HG03575 (cell line): ENCODE data around the gene GDF15.
"Not testable (repeated sequence)": the region's sequence is repeated elsewhere in the genome, so short reads cannot be mapped to it uniquely, and the experiment has no call there.

ENCODE experiments used
- ATAC-seq: cut with Tn5 transposase; IDR thresholded peaks from one replicate; pipeline ENCODE4 v1.9.1; 2021; ENCODE audit not compliant: unreplicated experiment, insufficient number of reproducible peaks, low FRiP score; ENCODE audit errors: extremely low read depth

The GDF15 gene

GRCh38 chr19:18385675-18386542, at the start of gene GDF15:
TSS of gene GDF15 (plus strand) at chr19:18386158. CDS start at chr19:18386190, 32 bp downstream.
- no peak for ATAC-seq

DNA sequence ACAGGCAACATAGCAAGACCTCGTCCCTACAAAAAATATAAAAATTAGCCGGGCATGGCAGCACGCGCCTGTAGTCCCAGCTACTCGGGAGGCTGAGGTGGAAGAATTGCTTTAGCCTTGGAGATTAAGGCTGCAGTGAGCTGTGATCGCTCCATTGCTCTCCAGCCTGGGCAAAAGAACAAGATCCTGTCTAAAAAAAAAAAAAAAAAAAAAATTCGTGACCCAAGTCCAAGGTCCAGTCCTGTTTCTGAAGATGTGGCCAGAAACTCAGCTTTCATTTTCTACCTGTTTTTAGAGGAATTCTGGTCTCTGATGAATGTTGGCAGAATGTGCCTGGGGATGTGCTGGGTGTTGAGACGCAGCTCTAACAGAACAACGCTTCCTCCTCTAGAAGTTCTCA, 47.4 kb upstream of the GDF15 start:
- ATAC-seq, result no peak

- ATAC-seq, result no peak
These were observed 46.2 kb upstream of the GDF15 start for GRCh38 chr19:18339723-18340122.

GRCh38 chr19:18340190-18340989, 45.6 kb upstream of the GDF15 start, which contains the start of gene PGPEP1:
TSS of gene PGPEP1 (plus strand) at chr19:18340598. CDS start at chr19:18340682, 84 bp downstream.
- ATAC-seq, result no peak

GRCh38 chr19:18340990-18341868, 44.7 kb upstream of the GDF15 start:
- no peak for ATAC-seq

DNA sequence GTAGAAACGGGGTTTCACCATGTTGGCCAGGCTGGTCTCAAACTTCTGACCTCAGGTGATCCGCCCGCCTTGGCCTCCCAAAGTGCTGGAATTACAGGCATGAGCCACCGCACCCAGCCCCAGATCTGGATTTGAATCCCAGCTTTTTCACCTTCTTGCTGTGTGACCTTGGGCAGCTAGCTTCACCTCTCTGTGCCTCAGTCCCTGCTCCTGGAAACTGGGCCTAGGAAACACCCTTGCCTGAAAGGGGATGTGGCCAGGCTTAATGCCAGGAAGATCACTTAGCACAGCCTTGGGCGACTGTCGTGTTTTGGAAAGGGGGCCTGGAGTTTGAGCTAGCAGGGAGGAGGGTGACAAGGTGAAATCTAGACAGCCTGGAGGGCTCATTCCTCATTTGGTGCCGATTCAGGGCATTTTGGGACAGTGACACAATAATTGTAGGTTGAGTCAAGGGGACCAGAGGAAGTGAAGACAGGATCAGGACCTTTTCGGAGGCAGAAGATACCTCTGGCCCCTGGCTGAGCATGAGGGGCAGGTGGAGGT, 43.8 kb upstream of the GDF15 start:
- ATAC-seq, result no peak

GRCh38 chr19:18344582-18344950, 41.4 kb upstream of the GDF15 start:
- no peak for ATAC-seq

DNA sequence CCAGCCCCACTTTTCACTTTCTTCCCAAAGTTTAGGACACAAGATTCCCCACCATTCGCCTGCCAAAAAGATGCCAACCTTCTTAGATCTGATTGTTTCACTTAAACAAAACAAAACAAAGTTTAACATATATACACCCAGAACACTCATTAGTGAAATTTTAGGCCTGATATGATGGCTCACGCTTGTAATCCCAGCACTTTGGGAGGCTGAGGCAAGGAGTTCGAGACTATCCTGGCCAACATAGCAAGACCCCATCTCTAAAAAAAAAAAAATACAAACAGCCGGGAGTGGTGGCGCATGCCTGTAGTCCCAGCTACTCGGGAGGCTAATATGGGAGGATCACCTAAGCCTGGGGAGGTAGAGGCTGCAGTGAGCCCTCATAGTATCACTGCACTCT, 40.7 kb upstream of the GDF15 start:
- ATAC-seq, result no peak

DNA sequence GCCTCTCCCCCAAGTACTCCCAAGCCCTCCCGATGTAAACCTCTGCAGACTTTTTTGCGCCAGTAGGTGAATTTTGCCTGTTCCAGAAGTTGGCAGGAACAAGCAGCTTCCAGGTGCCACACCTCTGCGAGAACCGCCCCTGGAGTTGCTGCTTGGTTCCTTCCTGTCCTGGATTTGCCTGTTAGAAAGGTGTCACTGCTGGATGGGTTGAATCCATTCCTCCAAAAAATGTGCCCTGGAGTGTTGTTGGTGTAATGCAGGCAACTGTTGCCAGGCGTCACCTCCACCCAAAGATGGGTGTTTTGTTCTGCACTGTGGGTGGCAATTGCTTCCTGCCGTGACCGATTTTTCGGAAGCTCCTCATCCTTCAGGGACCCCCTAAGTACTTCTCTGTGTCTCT, 39.9 kb upstream of the GDF15 start:
- no peak for ATAC-seq

GRCh38 chr19:18348171-18348570, 37.8 kb upstream of the GDF15 start:
- no peak for ATAC-seq

DNA sequence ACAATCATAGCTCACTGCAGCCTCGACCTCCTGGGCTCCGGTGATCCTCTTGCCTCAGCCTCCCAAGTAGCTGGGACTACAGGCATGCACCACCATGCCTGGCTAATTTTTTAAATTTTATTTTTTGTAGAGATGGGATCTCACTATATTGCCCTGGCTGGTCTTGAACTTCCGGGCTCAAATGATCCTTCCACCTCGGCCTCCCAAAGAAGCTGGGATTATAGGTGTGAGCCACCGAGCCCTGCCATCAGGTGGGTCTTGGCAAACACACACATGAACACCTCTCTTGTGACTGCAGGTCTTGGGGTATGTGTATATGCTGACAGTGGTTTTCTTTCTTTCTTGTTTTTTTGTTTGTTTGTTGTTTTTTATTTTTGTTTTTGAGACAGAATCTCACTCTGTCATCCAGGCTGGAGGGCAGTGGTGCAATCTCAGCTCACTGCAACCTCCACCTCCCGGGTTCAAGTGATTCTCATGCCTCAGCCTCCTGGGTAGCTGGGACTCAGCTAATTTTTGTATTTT, 37.1 kb upstream of the GDF15 start:
- not testable (repeated sequence) for ATAC-seq

DNA sequence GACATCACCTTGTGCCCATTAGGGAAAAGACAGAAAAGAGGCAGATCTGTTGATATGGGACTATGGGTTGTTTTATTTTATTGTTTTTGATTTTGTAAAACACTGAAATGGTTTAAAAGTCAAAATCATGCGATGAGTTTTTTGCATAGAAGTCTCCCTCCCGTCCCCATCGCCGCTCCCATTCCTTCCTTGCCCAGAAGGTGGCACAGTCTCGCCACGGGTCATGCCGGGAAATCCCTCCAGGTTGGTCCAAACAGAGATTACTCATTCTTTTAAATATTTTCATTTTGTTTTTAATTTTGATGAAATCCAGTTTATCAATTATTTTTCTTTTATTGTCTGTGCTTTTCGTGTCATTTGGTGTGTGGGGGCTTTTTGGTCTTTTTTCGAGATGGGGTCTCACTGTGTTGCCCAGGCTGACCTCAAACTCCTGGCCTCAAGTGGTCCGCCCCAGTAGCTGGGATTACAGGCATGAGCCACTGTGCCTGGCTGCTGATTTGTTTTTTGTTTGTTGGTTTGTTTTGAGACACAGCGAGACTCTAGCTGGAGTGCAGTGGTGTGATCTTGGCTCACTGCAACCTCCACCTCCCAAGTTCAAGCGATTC, 36.3 kb upstream of the GDF15 start:
- no peak for ATAC-seq

DNA sequence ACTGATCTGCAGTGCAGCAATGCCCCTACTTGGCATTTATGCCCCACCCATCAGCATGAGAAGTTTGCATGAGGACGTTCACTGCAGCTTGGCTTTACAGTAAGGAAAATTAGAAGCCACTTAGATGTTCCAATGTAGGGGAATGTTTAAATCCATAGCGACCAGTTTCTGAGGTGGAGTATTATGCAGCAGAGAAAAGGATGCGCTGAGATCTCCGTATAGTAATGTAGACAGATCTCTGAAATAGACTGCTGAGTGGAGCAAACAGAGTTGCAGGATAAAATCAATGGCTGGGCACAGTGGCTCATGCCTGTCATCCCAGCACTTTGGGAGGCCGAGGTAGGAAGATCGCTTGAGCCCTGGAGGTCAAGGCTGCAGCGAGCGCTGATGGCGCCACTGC, 35.5 kb upstream of the GDF15 start:
- no peak for ATAC-seq

- ATAC-seq, result no peak
These were observed 34.4 kb upstream of the GDF15 start for GRCh38 chr19:18351544-18351943.

DNA sequence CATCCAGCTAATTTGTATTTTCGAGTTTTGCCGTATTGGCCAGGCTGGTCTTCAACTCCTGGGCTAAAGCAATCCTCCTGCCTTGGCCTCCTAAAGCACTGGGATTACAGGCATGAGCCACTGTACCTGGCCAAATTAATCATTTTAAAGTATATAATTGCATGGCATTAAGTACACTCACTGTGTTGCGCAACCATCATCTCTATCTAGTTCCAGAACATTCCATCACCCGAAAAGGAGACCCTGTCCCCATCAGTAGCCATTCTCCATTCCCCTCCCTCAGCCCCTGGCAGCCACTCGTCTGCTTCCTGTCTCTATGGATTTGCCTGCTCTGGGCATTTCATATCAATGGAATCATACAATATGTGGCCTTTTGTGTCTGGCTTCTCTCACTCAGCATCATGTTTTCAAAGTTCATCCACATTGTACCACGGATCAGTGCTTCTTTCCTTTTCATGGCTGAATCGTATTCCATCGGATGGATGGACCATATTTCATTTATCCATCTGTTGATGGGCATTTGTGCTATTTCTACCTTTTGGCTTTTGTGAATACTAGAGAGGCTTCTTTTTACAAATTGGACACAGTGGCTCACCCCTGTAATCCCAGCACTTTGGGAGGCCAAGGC, 32.5 kb upstream of the GDF15 start:
- no peak for ATAC-seq

DNA sequence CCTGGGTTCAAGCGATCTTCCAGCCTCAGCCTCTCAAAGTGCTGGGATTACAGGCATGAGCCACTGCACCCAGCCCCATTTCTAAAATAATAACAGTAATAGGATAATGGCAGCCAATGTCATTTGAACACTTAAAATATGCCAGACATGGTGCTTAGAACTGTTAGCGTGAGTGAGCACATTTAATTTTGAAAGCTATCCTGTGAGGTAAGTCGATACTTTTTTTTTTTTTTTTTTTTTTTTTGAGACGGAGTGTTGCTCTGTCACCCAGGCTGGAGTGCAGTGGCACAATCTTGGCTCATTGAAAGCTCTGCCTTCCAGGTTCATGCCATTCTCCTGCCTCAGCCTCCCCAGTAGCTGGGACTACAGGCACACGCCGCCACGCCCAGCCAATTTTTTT, 31.2 kb upstream of the GDF15 start:
- ATAC-seq, result not testable (repeated sequence)

DNA sequence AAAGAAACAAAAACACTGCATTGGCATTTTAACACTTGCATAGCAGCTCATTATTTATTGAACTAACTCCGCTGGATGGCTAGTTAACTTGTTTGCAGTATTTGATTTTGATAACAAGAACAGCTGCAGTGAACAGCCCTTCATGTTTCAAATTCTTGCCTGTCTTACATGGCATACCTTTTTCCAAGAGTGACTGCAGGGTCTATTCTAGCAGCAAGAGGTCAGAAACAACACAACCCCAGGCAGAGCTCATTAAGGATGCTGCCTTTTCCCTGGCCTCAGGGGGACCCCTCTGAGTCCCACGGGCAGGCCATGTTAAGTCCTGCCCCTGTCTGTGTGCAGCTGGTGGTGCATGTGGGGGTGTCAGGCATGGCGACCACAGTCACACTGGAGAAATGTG, 28.9 kb upstream of the GDF15 start:
- ATAC-seq, result no peak

DNA sequence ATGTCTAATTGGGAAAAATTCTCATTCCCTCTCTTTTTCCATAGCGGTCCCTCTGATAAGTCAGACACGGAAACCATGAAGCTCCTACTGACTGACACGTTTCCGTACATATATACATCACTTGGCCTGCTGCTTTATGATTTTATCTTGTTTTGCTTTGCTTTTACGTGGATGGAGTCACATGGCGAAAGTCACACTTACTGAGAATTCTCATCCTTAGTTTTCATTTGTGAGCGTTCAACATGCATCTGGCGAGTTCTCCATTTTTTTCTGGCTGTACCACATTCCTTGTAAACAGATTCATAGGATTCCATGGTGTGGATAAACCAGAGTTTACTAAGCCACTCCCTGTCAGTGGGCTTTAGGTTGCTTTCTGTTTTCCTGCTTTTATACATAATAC, 24.3 kb upstream of the GDF15 start:
- no peak for ATAC-seq
